NCI-H226 (cell line): ENCODE data around the gene C13orf46.
A peak's percentile ranks its signal among the peaks of the same experiment; 100 is the strongest.
"Not testable (repeated sequence)": the region's sequence is repeated elsewhere in the genome, so short reads cannot be mapped to it uniquely, and the experiment has no call there.

Experiments
- DNase-seq: peaks from one replicate; pipeline ENCODE4 v3.0.0-alpha.2; 2015

Gene C13orf46

GRCh38 chr13:113920606-113921286, 53.1 kb downstream of the C13orf46 start:
- no peak for DNase-seq

GRCh38 chr13:113919761-113920559, 53.9 kb downstream of the C13orf46 start:
- no peak for DNase-seq

GRCh38 chr13:113918981-113919701, 54.7 kb downstream of the C13orf46 start:
- no peak for DNase-seq

- no peak for DNase-seq
Measured at GRCh38 chr13:113918580-113918979, 55.3 kb downstream of the C13orf46 start.

GRCh38 chr13:113917594-113918371, 56.1 kb downstream of the C13orf46 start:
- no peak for DNase-seq

- DNase-seq: no peak
Measured at GRCh38 chr13:113917096-113917495, 56.8 kb downstream of the C13orf46 start.

GRCh38 chr13:113916330-113916815, 57.5 kb downstream of the C13orf46 start:
- peak; percentile 56 for DNase-seq

- DNase-seq: no peak
Measured at GRCh38 chr13:113915786-113916329, 58.0 kb downstream of the C13orf46 start.

GRCh38 chr13:113915012-113915763, 58.7 kb downstream of the C13orf46 start:
- no peak for DNase-seq

- no peak for DNase-seq
Measured at GRCh38 chr13:113914333-113915011, 59.4 kb downstream of the C13orf46 start.

GRCh38 chr13:113913838-113914237, 60.0 kb downstream of the C13orf46 start:
- DNase-seq: not testable (repeated sequence)

GRCh38 chr13:113913408-113913807, 60.5 kb downstream of the C13orf46 start:
- DNase-seq: not testable (repeated sequence)

GRCh38 chr13:113912596-113912995, 61.3 kb downstream of the C13orf46 start:
- DNase-seq: no peak

- peak; percentile 97 for DNase-seq
Measured at GRCh38 chr13:113907635-113908617, 66.0 kb downstream of the C13orf46 start.

- peak; percentile 90 for DNase-seq
Measured at GRCh38 chr13:113906571-113906970, 67.3 kb downstream of the C13orf46 start.

- no peak for DNase-seq
Measured at GRCh38 chr13:113905942-113906341, 67.9 kb downstream of the C13orf46 start.

GRCh38 chr13:113905018-113905417, 68.9 kb downstream of the C13orf46 start:
- no peak for DNase-seq

GRCh38 chr13:113904411-113904810, 69.5 kb downstream of the C13orf46 start:
- DNase-seq: no peak

- DNase-seq: no peak
Measured at GRCh38 chr13:113903912-113904311, 70.0 kb downstream of the C13orf46 start.
